DMS53 treated with DMSO at 0.1 percent for 48 hours (cell line): ENCODE results near the gene NOL6.
A peak's percentile ranks its signal among the peaks of the same experiment; 100 is the strongest.

Experiments
- DNase-seq: peaks from one replicate; lab custom pipeline; 2025; ENCODE audit not compliant: unreplicated experiment; lab: John Stamatoyannopoulos, UW

NOL6 gene

DNA sequence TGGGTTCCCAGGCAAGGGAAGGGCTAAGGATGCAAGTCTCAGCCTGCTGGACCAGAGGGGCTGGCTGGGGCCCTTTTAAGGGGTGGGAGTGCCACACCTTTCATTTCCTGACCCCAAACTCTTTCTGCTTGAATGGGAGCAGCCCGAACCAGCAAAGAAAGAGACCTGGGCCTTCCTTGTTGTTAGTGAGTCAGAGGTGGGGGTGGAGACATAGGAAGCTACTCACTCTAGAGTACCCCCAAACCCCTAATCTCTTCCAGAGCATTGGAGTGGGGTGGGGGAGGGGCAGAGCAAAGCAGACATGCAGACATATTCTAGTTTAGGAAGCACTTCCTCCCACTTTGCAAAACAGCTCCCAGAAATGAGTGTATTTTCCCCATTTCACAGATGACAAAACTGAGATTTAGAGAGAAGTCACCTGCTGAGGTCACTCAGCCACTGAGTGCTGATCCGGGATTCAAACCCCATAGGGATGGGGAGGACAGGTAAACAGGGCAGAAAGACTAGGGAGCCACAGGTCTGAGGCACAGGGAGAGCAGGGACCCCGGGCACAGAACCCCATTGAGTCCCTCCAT, 20.4 kb downstream of the NOL6 start:
- no peak for DNase-seq

- peak; percentile 68 for DNase-seq
These were observed 20.9 kb downstream of the NOL6 start for GRCh38 chr9:33452828-33453271.

- no peak for DNase-seq
These were observed 23.0 kb downstream of the NOL6 start for GRCh38 chr9:33450621-33451146.

- no peak for DNase-seq
These were observed 24.0 kb downstream of the NOL6 start for GRCh38 chr9:33449715-33450114.

- DNase-seq = no peak
These were observed 25.7 kb downstream of the NOL6 start for GRCh38 chr9:33447799-33448553.

GRCh38 chr9:33446946-33447798, 26.6 kb downstream of the NOL6 start, which contains the start of gene AQP3:
Gene AQP3 (minus strand): TSS chr9:33447593. CDS start chr9:33447530, 63 bp downstream.
- peak; percentile 25 for DNase-seq

- peak; percentile 46 for DNase-seq
These were observed 27.3 kb downstream of the NOL6 start for GRCh38 chr9:33446240-33446945.

GRCh38 chr9:33445389-33446239, 28.1 kb downstream of the NOL6 start:
- no peak for DNase-seq

DNA sequence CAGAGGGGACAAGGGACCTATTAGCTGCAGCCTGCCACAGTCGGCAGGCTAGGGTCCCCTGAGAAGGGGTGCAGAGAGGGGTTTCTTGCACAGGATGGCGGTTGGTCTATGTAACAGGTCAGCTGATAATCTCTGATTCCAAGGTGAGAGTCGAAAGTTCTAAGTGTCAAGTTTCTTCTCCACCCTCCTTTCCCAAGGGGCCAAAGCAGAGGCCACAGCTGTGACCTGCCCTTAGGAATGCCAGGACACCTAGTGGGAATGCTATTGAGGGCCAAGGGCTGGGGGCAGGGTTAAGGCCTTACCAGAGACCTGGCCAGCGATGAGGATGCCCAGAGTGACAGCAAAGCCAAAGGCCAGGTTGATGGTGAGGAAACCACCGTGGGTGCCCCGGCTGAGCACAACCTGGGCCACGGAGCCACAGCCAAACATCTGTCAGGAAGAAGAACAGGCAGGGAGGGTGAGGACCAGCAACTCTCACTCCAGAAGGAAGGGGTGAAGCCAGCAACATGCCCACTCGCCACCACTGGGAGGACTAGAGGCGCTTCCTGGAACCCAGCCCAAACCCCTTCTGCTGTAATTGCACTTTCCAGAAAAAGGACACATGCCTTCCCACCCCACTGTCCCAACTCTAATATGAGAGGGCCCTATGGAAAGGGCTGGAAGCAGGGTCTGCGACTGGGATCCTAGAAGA, 30.1 kb downstream of the NOL6 start:
- no peak for DNase-seq

- no peak for DNase-seq
These were observed 30.7 kb downstream of the NOL6 start for GRCh38 chr9:33443047-33443446.

DNA sequence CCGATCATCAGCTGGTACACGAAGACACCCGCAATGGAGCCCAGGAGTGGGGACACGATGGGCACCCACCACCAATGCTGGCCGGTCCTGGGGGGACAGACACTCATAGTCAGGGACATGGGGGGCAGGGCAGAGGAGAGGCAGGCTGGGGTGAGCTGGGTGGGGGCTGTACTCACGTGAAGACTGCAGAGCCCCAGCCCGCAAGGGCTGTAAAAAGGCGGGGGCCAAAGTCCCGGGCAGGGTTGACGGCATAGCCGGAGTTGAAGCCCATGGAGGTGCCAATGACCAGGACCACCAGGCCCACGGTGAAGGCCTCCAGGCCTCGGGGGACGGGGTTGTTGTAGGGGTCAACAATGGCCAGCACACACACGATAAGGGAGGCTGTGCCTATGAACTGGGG, 31.6 kb downstream of the NOL6 start:
- DNase-seq = no peak

DNA sequence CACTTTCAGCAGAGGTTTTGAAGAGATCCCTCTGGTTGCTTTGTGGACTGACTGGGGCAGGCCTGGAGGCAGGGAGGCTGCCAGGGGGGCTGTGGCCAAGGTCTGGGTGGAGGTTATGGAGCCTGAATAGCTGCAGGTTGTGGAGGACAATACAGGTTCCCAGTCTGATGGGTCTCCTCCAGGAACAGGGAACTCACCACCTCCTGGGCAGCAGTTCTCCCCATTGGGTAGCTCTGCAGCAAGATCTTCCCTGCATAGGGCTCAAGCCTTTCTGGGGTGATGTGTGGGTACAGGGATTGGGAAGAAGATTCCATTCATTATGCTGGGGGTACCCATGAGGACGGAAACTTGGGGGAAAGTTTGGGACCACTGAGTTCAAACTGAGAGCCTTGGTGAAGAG, 33.1 kb downstream of the NOL6 start:
- DNase-seq = no peak

DNA sequence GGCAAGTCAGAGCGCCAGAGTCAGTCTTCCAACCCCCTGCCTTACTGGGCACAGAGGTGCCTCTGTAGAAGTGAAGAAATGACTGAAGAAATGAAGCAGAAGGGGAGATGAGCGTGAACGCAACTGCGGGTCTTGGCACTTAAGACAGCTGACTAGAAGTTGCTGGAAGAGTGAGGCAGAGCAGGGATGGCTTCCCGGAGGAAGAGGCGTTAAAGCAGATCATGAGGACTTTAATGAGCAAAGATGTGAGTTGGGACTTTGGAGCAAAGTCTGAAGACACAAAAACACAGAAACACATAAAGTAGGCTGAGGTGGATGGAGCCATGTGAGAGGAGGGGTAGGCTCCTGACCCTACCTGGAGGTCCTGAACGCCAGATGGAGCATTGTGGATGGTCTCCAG, 33.5 kb downstream of the NOL6 start:
- no peak for DNase-seq

DNA sequence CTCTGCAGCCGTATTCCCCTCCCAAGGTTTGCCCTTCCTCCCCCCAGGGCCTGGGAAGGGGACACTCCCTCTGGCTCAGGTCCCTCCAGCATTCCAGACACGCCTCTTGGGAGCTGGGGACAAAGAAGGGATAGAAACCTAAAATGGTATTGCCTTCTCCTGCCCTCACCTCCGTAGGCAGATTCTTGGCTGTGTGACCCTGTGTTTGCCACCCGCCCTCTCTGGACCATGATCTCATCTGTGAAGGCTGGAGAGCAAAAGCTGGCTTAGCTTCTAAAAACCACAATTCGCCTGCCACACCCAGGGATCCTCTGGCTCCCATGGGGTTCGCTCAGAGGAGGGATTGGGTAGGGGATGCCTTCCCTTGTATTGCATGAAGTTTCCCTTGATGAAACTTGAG, 34.0 kb downstream of the NOL6 start:
- no peak for DNase-seq

GRCh38 chr9:33438926-33439680, 34.6 kb downstream of the NOL6 start:
- no peak for DNase-seq

- DNase-seq = no peak
These were observed 35.8 kb downstream of the NOL6 start for GRCh38 chr9:33437898-33438297.

- DNase-seq = no peak
These were observed 36.5 kb downstream of the NOL6 start for GRCh38 chr9:33437205-33437604.

- no peak for DNase-seq
These were observed 37.3 kb downstream of the NOL6 start for GRCh38 chr9:33436445-33436844.

- DNase-seq = no peak
These were observed 37.9 kb downstream of the NOL6 start for GRCh38 chr9:33435821-33436277.
